ENCODE data around the gene SAMD3.

GRCh38 chr6:130204322-130204721 lies 18.4 kb downstream of the SAMD3 start:
- TF ChIP-seq POLR2AphosphoS5 (IDR thresholded peaks at IDR 0.05; ENCODE audit: low read depth, low read length) (no peak), CTCF (IDR thresholded peaks at IDR 0.05) (no peak), SIN3A (IDR thresholded peaks at IDR 0.05; ENCODE audit: borderline replicate concordance, insufficient read depth, low read depth, low read length) (no peak), TCF7L2 (IDR thresholded peaks at IDR 0.05; ENCODE audit: low read depth, low read length) (no peak), REST (IDR thresholded peaks at IDR 0.05; ENCODE audit: insufficient read depth in 1 of 2, low read depth in 2 of 2, low read length in 1 of 2) (no peak)

Data from Panc1 (cell line).